Activated CD8-positive, alpha-beta memory T cell treated with anti-CD3 and anti-CD28 coated beads, Interleukin-2, amount 50 U/mL, for 4 hours (primary cell): ENCODE results near the gene PATJ.

ENCODE experiments used
- DNase-seq: peaks from one replicate; pipeline ENCODE4 v3.0.0-alpha.2; 2020

Gene PATJ

GRCh38 chr1:62011006-62011405, 268.7 kb downstream of the PATJ start:
- no peak for DNase-seq

- no peak for DNase-seq
Observed at GRCh38 chr1:62012095-62012494, 269.8 kb downstream of the PATJ start.

- no peak for DNase-seq
Observed at GRCh38 chr1:62012836-62013235, 270.6 kb downstream of the PATJ start.

- DNase-seq, result no peak
Observed at GRCh38 chr1:62013264-62013663, 271.0 kb downstream of the PATJ start.

- DNase-seq, result no peak
Observed at GRCh38 chr1:62022382-62022983, 280.2 kb downstream of the PATJ start.

- DNase-seq, result no peak
Observed at GRCh38 chr1:62024690-62025089, 282.4 kb downstream of the PATJ start.

GRCh38 chr1:62025154-62025553, 282.9 kb downstream of the PATJ start:
- DNase-seq, result no peak

GRCh38 chr1:62025892-62026291, 283.6 kb downstream of the PATJ start:
- no peak for DNase-seq

- DNase-seq, result no peak
Observed at GRCh38 chr1:62029704-62030103, 287.4 kb downstream of the PATJ start.

- no peak for DNase-seq
Observed at GRCh38 chr1:62034790-62035189, 292.5 kb downstream of the PATJ start.

GRCh38 chr1:62037274-62037673, 295.0 kb downstream of the PATJ start:
- DNase-seq, result no peak

- no peak for DNase-seq
Observed at GRCh38 chr1:62038594-62039284, 296.5 kb downstream of the PATJ start.

- DNase-seq, result no peak
Observed at GRCh38 chr1:62040450-62040849, 298.2 kb downstream of the PATJ start.

GRCh38 chr1:62040973-62041372, 298.7 kb downstream of the PATJ start:
- no peak for DNase-seq

GRCh38 chr1:62043154-62043553, 300.9 kb downstream of the PATJ start:
- DNase-seq, result no peak

- no peak for DNase-seq
Observed at GRCh38 chr1:62045574-62045973, 303.3 kb downstream of the PATJ start.

- no peak for DNase-seq
Observed at GRCh38 chr1:62046927-62047326, 304.6 kb downstream of the PATJ start.

GRCh38 chr1:62050165-62050564, 307.9 kb downstream of the PATJ start:
- no peak for DNase-seq

GRCh38 chr1:62052946-62053345, 310.7 kb downstream of the PATJ start:
- DNase-seq, result no peak

GRCh38 chr1:62054188-62054587, 311.9 kb downstream of the PATJ start:
- no peak for DNase-seq

- DNase-seq, result no peak
Observed at GRCh38 chr1:62057230-62057629, 314.9 kb downstream of the PATJ start.

GRCh38 chr1:62057641-62058290, 315.5 kb downstream of the PATJ start:
- DNase-seq, result no peak

GRCh38 chr1:62058956-62059355, 316.7 kb downstream of the PATJ start:
- DNase-seq, result no peak

- no peak for DNase-seq
Observed at GRCh38 chr1:62062087-62062486, 319.8 kb downstream of the PATJ start.
